T-cell (primary cell): ENCODE results near the gene CNOT9. TPM values are rescaled to one million over a fixed set of nuclear protein-coding genes. Genes with fewer than 3 reads are reported as not detected.

ENCODE experiments used
- ATAC-seq, 4 experiments: fragments of 200-7000 bp in 3 of 4; fragments of 150-1000 bp in 1 of 4; cut with Tn5 transposase; replicated peaks in 1 of 4; 1 replicate in 3 of 4; 2 replicates in 1 of 4; pipeline ENCODE4 v1.10.0; 2021; ENCODE audit warnings: moderate library complexity in 3 of 4, mild to moderate bottlenecking in 2 of 4, moderate number of reproducible peaks in 1 of 4
- CTCF ChIA-PET, 2 donors: fragments of 300-600 bp; sonication (Branson Sonifier 250); formaldehyde crosslinking; loops; one replicate each; lab custom pipeline; 2022; ENCODE audit warnings: antibody characterized with exemption in 2 of 2; lab: Charles Lee
- POLR2A ChIA-PET, 2 donors: fragments of 300-600 bp; sonication (Branson Sonifier 250); formaldehyde crosslinking; loops; one replicate each; lab custom pipeline; 2022; ENCODE audit warnings: antibody characterized with exemption in 2 of 2; lab: Charles Lee
- DNase-seq, 35 experiments: peaks; one replicate each; pipeline versions ENCODE4 v3.0.0 to v3.0.0-alpha.2; 2013 to 2023
- H3K27ac ChIP-seq: one replicate; pipeline ENCODE4 v1.5.1; 2013; ENCODE audit warnings: low read length
- H3K27me3 ChIP-seq, 2 experiments: replicated peaks in 1 of 2; 1 replicate in 1 of 2; 2 replicates in 1 of 2; pipeline versions ENCODE4 v1.6.1 to v1.7.0; 2013; ENCODE audit warnings: low read length in 1 of 2, mixed read lengths in 1 of 2; ENCODE audit not compliant: control insufficient read depth in 2 of 2, insufficient read depth in 2 of 2; ENCODE audit errors: extremely low read depth in 1 of 2
- H3K36me3 ChIP-seq, 2 donors: 1 replicate in 1 of 2; 2 replicates in 1 of 2; pipeline versions ENCODE4 v1.6.1 to v1.7.0; 2013; ENCODE audit warnings: low read length in 1 of 2; ENCODE audit not compliant: control insufficient read depth in 2 of 2, insufficient read depth in 1 of 2; ENCODE audit errors: extremely low read depth in 1 of 2
- H3K4me1 ChIP-seq, 2 experiments: 1 replicate in 1 of 2; 2 replicates in 1 of 2; pipeline versions ENCODE4 v1.6.1 to v1.7.0; 2013; ENCODE audit warnings: low read length in 2 of 2, mixed read lengths in 1 of 2; ENCODE audit not compliant: insufficient read depth in 2 of 2, control insufficient read depth in 1 of 2; ENCODE audit errors: extremely low read depth in 1 of 2
- H3K4me3 ChIP-seq, 2 donors: 1 replicate in 1 of 2; 2 replicates in 1 of 2; pipeline versions ENCODE4 v1.5.1 to v1.7.0; 2013; ENCODE audit warnings: mild to moderate bottlenecking in 2 of 2, low read length in 1 of 2, moderate library complexity in 1 of 2; ENCODE audit not compliant: control insufficient read depth in 1 of 2; ENCODE audit errors: extremely low read depth in 1 of 2
- H3K9me3 ChIP-seq: 2 replicates; pipeline ENCODE4 v1.7.0; 2013
- H3K27ac Mint-ChIP-seq, 2 donors: one replicate each; pipeline ENCODE4 v1.8.0; 2020 to 2021; ENCODE audit warnings: mild to moderate bottlenecking in 2 of 2, mixed read lengths in 2 of 2
- H3K27me3 Mint-ChIP-seq, 2 donors: one replicate each; pipeline ENCODE4 v1.8.0; 2021 to 2022; ENCODE audit warnings: mixed read lengths in 2 of 2
- H3K36me3 Mint-ChIP-seq: one replicate; pipeline ENCODE4 v1.8.0; 2021; ENCODE audit warnings: mixed read lengths
- H3K4me1 Mint-ChIP-seq, 3 donors: one replicate each; pipeline ENCODE4 v1.8.0; 2020 to 2022; ENCODE audit warnings: mixed read lengths in 3 of 3, mild to moderate bottlenecking in 1 of 3
- H3K4me3 Mint-ChIP-seq, 3 donors: one replicate each; pipeline ENCODE4 v1.8.0; 2020 to 2022; ENCODE audit warnings: mild to moderate bottlenecking in 3 of 3, mixed read lengths in 3 of 3, moderate library complexity in 3 of 3
- H3K9me3 Mint-ChIP-seq, 3 donors: one replicate each; pipeline ENCODE4 v1.8.0; 2020 to 2022; ENCODE audit warnings: mixed read lengths in 3 of 3
- WGBS: methylation state at CpG from one replicate; pipeline ENCODE4 v1.1.5; 2013; ENCODE audit warnings: missing lambda C conversion rate; ENCODE audit not compliant: insufficient coverage; 5-methylcytosine and 5-hydroxymethylcytosine counted together
- total RNA-seq, 35 experiments: library from RNA in 6 of 35; stranded (reverse) in 6 of 35; fragments of 120-200 nt in 1 of 35; gene quantifications; one replicate each; pipeline versions ENCODE4 v1.2.1 to v1.2.4 and lab custom pipeline; 2013 to 2026

The CNOT9 gene
- total RNA-seq, 5 donors from 2014 or later (not counting 1 experiment from before 2014, with no cell fraction given): 44.1 to 64.2 (median 50.2) TPM

DNA sequence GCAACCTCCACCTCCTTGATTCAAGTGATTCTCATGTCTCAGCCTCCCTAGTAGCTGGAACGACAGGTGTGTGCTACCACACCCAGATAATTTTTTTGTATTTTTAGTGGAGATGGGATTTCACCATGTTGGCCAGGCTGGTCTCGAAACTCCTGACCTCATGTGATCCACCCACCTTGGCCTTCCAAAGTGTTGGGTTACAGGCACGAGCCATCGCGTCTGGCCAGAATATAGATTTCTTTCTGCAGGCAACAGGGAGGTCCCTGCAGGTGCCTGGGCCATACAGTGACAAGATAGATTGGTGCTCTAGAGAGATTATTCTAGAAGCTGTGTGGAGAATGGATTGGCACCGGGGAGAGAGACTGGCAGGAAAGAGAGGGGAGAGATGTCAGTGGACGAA lies 52.4 kb downstream of the CNOT9 start:
- CTCF ChIA-PET: no interaction called here
- Mint-ChIP-seq H3K27ac (no peak overlapping the region), H3K27me3 (no peaks in the 10 kb centered on the region), H3K36me3 (no peaks in the 10 kb centered on the region), H3K9me3 (no peaks in the 10 kb centered on the region), H3K4me3 (no peak overlapping the region), H3K4me1 (peaks cover 0 to 3% (median 1%) of the 10 kb centered on the region in 3 donors)
- Histone ChIP-seq H3K27ac (no peak overlapping the region), H3K36me3 (no peaks in the 10 kb centered on the region), H3K27me3 (peaks cover 0 to 5% of the 10 kb centered on the region in 2 experiments), H3K4me3 (no peak overlapping the region), H3K9me3 (no peaks in the 10 kb centered on the region), H3K4me1 (peaks cover 0 to 3% of the 10 kb centered on the region in 2 experiments)
- DNase-seq (no peak), ATAC-seq (no peak)
- no CpG with 5 or more reads among the region's 7 CpGs for WGBS
- POLR2A ChIA-PET: no interaction called here

DNA sequence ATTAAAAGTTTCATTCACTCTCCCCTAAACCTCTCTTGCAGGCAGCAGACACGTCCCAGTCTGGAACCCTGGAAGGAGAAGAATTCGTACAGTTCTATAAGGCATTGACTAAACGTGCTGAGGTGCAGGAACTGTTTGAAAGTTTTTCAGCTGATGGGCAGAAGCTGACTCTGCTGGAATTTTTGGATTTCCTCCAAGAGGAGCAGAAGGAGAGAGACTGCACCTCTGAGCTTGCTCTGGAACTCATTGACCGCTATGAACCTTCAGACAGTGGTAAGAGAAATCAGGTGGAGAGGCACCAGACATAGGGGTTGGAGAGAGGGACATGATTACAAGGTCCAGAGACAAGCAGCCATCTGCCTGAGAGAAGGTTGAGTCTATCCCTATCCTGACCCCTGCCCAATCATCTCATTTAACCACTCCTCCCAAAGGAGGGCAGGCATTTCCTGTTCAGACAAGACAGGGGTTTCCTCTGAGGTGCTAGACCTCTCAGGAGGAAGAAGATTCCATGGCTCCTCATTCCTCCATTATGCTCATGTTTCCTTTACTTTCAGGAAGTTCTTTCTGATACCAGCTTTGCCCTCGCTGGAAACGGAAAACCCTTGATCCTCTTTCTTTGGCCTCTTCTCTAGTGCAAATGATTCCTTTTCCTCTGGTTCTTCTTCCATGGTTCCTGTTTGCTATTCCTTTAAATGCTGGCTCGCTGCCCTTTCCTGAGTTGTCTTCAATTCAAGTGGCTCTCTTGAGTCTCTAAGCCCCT lies 54.1 kb downstream of the CNOT9 start:
- Histone ChIP-seq H3K36me3 (no peaks in the 10 kb centered on the region), H3K27ac (no peak overlapping the region), H3K27me3 (peaks cover 0 to 5% of the 10 kb centered on the region in 2 experiments), H3K4me3 (no peak overlapping the region), H3K9me3 (no peaks in the 10 kb centered on the region), H3K4me1 (peaks cover 0 to 3% of the 10 kb centered on the region in 2 experiments)
- Mint-ChIP-seq H3K27me3 (no peaks in the 10 kb centered on the region), H3K9me3 (no peaks in the 10 kb centered on the region), H3K36me3 (no peaks in the 10 kb centered on the region), H3K4me1 (peaks cover 0 to 3% (median 1%) of the 10 kb centered on the region in 3 donors), H3K27ac (no peak overlapping the region), H3K4me3 (no peak overlapping the region)
- ATAC-seq: no peak
- CTCF ChIA-PET: interaction anchor here in 1 of 2 donors (0.7 kb wide), 1 partner anchor 1959 kb away, joined by 3 read pairs; no protein-coding TSS in a partner anchor
- no peak for DNase-seq
- WGBS: 86% methylated on average over 4 of the region's 7 CpGs
- POLR2A ChIA-PET: no interaction called here

DNA sequence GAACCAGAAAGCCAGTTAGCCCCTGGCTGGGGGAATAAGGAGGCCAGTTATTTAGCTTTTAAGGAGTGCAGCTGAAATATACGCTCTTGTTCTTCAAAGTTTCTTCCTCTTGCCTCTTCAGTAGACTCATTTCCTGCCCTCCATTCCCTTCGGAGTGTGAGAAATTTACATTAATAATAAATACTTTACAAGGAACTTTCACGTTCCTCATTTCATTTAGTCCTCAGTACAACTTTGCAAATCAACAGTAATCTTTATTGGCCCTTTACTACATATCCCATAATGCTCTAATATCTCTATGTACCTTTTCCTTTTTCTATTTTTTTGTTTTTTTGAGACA lies 54.7 kb downstream of the CNOT9 start:
- ATAC-seq (no peak), DNase-seq (no peak)
- H3K27me3 Mint-ChIP-seq: no peaks in the 10 kb centered on the region
- no peak overlapping the region for H3K4me3 Mint-ChIP-seq
- H3K36me3 Mint-ChIP-seq: no peaks in the 10 kb centered on the region
- Histone ChIP-seq H3K36me3 (no peaks in the 10 kb centered on the region), H3K4me1 (peaks cover 0 to 3% of the 10 kb centered on the region in 2 experiments), H3K4me3 (no peak overlapping the region), H3K27ac (no peak overlapping the region), H3K9me3 (no peaks in the 10 kb centered on the region), H3K27me3 (peaks cover 0 to 5% of the 10 kb centered on the region in 2 experiments)
- POLR2A ChIA-PET: no interaction called here
- no peaks in the 10 kb centered on the region for H3K9me3 Mint-ChIP-seq
- CTCF ChIA-PET: no interaction called here
- H3K27ac Mint-ChIP-seq: no peak overlapping the region
- peaks cover 0 to 3% (median 1%) of the 10 kb centered on the region in 3 donors for H3K4me1 Mint-ChIP-seq
- no CpG with 5 or more reads among the region's 3 CpGs for WGBS

DNA sequence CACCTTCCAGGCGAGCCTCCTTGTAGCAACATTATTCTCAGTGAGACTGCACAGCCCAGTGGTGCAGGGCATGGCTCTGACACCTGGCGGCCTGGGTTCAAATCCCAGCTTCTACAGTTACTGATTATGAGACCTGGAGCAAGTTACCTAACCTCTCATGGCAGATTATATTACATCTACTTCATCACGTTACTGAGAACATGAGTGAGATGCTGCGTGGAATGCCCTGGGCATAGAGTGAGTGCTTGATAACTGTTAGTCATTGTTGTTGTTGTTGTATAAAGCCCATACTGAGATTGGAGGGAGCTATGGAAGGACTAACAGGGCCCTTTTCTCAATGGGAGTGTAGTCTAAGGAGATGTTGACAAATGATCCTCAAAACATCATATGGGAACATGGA lies 57.7 kb downstream of the CNOT9 start:
- H3K4me1 Mint-ChIP-seq: peaks cover 0 to 3% (median 1%) of the 10 kb centered on the region in 3 donors
- CTCF ChIA-PET: no interaction called here
- no peaks in the 10 kb centered on the region for H3K27me3 Mint-ChIP-seq
- no peak overlapping the region for H3K27ac Mint-ChIP-seq
- Histone ChIP-seq H3K36me3 (no peaks in the 10 kb centered on the region), H3K27me3 (no peaks in the 10 kb centered on the region), H3K4me3 (no peak overlapping the region), H3K4me1 (peaks cover 0 to 3% of the 10 kb centered on the region in 2 experiments), H3K27ac (no peak overlapping the region), H3K9me3 (no peaks in the 10 kb centered on the region)
- POLR2A ChIA-PET: interaction anchor here in 1 of 2 donors (0.7 kb wide), 1 partner anchor 35 kb away, joined by 3 read pairs; no protein-coding TSS in a partner anchor
- H3K36me3 Mint-ChIP-seq: no peaks in the 10 kb centered on the region
- ATAC-seq (no peak), DNase-seq (no peak)
- WGBS: 71% methylated on average over 1 of the region's 4 CpGs
- H3K4me3 Mint-ChIP-seq: no peak overlapping the region
- no peaks in the 10 kb centered on the region for H3K9me3 Mint-ChIP-seq

DNA sequence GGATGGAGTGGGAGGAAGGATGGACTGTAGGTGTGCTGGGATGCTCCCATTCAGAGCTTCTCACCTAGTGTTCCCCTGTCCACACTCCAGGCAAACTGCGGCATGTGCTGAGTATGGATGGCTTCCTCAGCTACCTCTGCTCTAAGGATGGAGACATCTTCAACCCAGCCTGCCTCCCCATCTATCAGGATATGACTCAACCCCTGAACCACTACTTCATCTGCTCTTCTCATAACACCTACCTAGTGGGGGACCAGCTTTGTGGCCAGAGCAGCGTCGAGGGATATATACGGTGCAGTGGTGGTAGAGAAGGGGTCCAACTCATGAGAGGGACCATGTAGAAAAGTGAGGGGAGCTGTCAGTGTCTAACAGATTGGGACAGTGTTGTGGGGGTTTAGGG lies 59.3 kb downstream of the CNOT9 start:
- H3K4me1 ChIP-seq: peaks cover 0 to 2% of the 10 kb centered on the region in 2 experiments
- H3K27me3 ChIP-seq: no peaks in the 10 kb centered on the region
- H3K27me3 Mint-ChIP-seq: no peaks in the 10 kb centered on the region
- H3K27ac ChIP-seq: no peak overlapping the region
- peaks cover 3% of the 10 kb centered on the region for H3K36me3 Mint-ChIP-seq
- POLR2A ChIA-PET: no interaction called here
- DNase-seq (no peak), ATAC-seq (no peak)
- no peak overlapping the region for H3K4me3 Mint-ChIP-seq
- CTCF ChIA-PET: interaction anchor here in 1 of 2 donors (0.6 kb wide), 1 partner anchor 432 kb away, joined by 3 read pairs; no protein-coding TSS in a partner anchor
- H3K9me3 Mint-ChIP-seq: no peaks in the 10 kb centered on the region
- H3K9me3 ChIP-seq: no peaks in the 10 kb centered on the region
- peaks cover 0 to 3% (median 1%) of the 10 kb centered on the region in 3 donors for H3K4me1 Mint-ChIP-seq
- WGBS: 89% methylated on average over 4 of the region's 4 CpGs
- no peak overlapping the region for H3K4me3 ChIP-seq
- H3K27ac Mint-ChIP-seq: no peak overlapping the region
- no peaks in the 10 kb centered on the region for H3K36me3 ChIP-seq

DNA sequence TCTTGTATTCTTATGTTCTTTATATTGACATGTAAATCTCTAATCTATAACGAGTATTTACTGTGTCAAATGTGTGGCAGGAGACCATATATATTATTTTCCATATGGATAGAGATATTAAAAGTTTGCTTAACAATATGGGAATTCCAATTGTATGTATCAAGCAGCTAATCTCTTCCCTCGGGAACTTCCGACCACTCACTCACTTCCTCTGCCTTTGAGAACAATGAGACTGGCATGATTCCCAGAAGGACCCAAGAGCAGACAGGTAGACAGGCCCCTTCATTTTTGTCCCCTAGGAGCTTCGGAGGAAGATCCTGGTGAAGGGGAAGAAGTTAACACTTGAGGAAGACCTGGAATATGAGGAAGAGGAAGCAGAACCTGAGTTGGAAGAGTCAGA lies 63.2 kb downstream of the CNOT9 start:
- H3K9me3 ChIP-seq: no peaks in the 10 kb centered on the region
- Mint-ChIP-seq H3K9me3 (no peaks in the 10 kb centered on the region), H3K36me3 (peaks cover 26% of the 10 kb centered on the region), H3K4me3 (no peak overlapping the region), H3K27me3 (no peaks in the 10 kb centered on the region), H3K4me1 (no peaks in the 10 kb centered on the region), H3K27ac (no peak overlapping the region)
- ChIA-PET POLR2A (no interaction called here), CTCF (no interaction called here)
- no peak for ATAC-seq
- no peak for DNase-seq
- H3K4me1 ChIP-seq: no peaks in the 10 kb centered on the region
- WGBS: 100% methylated on average over 1 of the region's 4 CpGs
- H3K27me3 ChIP-seq: no peaks in the 10 kb centered on the region
- H3K27ac ChIP-seq: no peak overlapping the region
- H3K4me3 ChIP-seq: no peak overlapping the region
- H3K36me3 ChIP-seq: peaks cover 8 to 26% of the 10 kb centered on the region in 2 donors
